GM19467 (cell line): Measurements from ENCODE around the gene ERC2.

Experiments used
- ATAC-seq: cut with Tn5 transposase; IDR thresholded peaks from one replicate; pipeline ENCODE4 v1.9.1; 2021; ENCODE audit warnings: mild to moderate bottlenecking, moderate library complexity; ENCODE audit not compliant: unreplicated experiment

The ERC2 gene

DNA sequence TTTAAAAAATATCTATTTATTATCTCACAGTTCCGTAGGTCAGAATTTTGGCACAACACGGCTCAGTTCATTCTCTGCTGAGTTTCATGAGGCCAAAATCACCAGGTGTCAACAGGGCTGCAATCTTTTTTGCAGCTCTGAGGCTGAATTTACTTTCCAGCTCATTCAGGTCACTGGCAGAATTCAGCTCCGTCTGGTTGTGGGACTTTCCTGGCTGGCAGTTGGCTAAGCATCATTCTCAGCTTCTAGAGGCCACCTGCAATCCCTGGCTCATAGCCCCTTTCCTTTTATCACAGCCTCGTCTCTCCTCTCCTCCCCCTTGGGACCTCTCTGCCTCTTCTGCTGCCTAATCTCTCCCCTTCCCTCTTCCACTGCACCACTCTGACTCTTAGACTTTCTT lies 807.1 kb downstream of the ERC2 start:
- ATAC-seq, result no peak

DNA sequence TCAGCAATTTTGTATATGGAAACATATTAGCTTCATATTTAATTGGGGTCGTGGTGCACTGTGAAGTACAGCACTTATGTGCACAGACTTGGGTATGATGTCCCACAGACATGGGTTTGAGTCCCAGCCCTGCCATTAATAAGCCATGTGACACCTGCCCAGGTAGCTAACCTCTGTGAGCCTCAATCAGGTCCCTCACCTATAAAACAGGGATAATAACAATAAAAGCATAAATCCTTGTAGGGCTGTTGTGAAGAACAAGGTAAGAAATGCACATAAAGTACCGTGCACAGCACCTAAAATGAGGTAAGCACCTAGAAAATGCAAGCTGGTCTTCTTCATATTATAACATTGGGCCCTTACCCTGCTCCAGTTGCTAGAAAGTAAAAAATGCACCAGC lies 807.6 kb downstream of the ERC2 start:
- ATAC-seq, result no peak

DNA sequence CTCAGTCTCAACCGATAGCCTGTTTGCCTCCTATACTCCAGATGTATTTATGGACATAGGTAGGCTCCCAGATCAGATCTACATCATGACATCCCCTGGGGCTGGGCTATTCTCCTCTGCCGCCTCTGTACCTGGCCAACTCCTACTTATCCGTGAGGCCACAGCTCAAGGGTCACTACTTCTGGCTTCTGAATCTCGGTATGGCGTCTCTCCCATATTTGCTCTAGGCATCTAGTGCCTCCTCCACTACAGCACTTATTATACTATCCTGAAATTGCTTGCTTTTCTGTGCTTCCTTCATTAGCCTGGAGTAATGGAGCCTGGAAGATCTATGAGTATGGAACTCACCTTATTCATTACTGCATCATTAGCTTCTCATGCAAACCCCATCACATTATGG lies 808.6 kb downstream of the ERC2 start:
- ATAC-seq, result no peak

DNA sequence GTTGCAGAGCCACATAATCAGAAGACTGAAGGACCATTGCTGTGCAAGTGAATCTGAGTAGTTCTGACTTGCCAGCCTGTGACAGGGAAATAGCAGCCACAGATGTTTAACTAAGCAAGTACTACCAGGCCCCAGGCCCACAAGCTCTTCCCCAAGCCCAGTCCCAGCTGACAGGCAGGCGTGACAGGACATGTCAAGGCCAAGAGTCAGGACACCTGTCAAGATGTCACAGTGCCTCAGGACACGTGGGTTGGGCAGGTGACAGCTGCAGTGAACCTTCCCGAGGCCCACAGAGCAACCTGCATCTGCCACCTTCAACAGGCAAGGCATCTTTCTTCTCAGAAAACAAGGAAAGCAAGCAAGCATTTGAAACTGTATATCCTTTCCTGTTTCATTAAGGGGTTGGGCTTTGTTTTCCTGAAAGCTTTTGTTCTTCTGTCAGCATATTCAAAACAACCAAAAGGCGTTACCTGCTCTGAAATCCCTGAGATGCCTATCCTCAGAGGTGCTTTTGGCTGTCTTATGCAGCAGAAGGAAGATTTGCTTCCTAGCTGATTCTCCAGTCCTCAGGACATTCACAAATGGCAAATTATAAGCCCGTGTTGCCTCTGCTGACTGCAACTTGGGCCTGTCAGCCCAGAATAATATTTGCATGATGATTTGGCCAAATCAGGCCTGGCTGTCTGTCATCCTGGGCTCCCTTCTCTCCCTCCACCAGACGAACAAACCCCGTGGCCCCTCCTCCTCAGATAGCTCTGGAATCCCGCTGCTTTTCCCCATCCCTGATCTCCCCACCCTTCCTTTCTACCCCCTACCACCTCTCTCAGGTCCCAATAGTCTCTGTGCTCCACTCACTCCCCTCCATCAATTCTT lies 809.3 kb downstream of the ERC2 start:
- ATAC-seq, result no peak

DNA sequence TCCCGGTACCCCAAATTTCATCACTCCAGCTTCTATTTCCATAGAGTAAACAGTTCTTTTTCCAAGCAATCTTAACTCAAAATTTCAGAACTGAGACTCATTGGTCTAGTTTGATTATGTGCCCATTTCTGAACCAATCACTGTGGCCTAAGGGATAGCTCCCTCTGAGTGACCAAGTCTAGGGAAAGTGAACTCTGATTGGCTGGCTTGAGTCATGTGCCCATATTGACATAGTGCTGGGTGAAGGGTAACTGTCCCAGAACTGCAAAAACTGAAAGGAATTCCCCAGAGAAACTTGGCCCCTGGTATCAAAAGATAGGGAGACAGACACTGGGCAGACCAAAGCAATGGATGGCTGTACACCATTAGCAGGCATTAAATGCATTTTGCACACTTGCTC lies 810.0 kb downstream of the ERC2 start:
- ATAC-seq, result no peak

DNA sequence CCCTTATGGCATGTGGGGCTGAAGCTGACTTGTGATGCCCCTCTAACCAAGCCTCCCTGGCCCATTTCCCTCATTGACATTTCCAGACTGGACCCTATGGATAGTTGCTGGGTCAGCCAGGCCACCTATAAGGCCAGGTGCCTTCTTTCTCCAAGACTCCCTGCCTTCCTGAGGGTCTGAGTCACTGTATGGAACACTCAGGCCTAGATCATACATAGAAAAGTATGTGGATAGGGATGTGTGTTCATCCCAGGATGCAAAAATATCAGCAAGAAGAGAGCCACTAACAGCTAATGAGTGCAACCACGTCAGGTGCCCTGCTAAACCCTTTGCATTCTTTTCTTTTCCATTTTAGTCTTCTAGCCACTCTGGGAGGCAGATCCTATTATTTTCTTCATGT lies 812.7 kb downstream of the ERC2 start:
- no peak for ATAC-seq

DNA sequence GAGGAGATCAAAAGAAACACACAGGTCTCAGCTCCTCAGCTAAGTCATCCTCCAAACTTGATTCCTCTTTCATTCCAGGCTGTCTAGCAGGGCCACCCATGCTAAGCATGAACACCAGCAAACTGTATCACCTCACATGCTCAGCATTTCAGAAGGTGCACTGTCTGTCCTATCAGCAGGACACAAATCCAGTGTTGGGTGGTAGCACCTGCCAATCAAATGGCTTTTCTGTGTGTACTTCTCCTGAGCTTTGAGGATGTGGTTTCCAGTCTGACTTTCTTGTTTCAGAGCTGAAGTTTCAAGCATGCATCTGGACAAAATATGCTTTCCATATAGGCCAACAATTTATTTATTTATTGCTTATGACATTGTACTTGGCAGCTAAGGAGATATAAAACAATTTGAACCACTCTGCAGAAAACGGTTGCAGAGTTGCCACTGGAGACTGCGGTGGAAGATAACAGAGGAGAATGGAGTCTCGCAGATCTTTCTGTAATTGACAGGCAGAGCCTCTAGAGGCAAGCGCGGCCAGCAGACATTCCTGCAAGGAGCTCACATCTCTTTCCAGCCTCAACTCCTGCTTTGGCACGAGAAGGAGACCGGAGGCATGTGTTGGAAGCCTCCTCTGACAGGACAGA lies 814.0 kb downstream of the ERC2 start:
- ATAC-seq, result peak; percentile 88

DNA sequence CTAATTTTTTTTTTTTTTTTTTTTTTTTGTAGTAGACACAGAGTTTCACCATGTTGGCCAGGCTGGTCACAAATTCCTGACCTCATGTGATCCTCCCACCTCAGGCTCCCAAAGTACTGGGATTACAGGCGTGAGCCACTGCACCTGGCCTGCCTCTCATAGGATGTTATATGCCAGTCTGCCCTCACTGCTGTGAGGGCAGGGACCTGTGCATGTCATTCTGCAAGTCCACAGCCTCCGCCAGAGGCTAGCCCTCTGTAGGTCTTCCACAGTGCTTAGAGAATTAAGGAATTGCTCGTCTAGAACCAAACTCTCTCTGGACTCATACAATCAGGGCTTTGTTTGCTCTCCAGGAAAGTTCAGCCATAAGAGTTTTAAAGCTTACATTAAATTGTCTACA lies 817.3 kb downstream of the ERC2 start:
- ATAC-seq, result no peak

DNA sequence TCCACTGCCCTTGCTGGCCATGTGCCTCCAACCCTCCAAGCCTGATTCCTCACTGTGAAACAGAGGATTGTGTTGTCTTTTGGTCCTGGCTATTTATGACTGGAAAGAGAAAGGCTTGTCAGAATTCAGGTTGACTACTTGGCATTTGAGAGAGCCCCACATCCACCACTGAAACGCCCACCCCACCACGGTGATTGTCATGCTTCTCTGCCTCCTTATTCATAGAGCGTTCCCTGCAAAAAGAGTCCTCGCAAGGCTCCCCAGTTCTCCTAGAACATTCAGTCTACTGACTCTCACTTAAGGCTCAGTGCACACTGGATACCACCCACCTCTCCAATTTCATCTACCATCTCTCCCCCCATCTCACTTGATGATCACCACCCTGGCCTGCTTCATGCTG lies 818.3 kb downstream of the ERC2 start:
- ATAC-seq, result no peak

DNA sequence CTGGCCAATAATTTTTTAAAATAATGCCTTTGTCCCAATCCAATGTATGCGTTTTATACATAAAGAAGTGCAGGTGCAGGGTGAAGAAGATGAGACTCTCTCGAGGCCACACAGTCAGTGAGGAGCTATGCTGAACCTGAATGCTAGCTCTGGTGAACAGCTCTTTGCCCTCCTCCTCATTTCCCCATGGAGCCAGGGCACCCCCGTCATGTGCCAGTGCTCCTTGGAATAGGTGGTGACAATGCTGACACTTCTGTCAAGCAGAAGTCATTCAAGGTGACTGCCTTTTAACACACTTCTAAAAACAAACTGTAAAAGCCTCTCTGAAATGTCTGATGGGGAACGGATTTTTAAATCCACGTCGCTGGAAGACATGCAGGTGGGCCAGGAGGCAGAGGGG lies 818.7 kb downstream of the ERC2 start:
- ATAC-seq, result no peak

DNA sequence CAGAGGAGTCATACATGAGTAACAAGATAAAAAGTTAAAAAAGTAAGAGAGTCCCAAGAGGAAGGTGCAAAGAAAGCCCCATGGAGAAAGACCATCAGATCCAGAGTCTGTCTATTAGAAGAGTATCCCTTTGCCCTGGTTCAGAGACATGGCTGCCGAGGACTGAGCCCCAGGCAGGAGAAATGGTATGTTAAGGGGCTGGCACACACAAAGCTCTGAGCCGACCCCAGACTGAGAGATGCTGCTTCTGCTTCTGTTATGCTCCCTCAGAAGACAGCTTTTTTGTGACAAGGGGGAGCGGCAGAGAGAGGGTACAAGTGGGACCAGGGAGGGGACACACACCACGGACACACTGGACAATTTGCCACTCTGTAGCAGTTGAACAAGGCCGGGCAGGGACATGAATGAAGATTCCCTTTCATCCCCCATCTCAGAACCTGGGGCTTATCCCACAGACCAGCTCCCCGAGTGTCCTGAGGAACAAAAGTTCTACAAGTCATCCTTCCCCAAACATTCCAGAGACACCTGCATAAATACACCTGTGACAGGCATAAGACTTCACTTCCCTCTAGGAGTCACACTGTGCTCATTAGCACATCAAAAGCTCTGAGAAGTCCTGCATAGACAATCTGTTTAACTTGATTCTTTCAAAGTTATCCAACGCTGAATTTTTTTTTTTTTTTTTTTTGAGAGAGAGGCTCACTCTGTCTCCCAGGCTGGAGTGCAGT lies 819.5 kb downstream of the ERC2 start:
- no peak for ATAC-seq

DNA sequence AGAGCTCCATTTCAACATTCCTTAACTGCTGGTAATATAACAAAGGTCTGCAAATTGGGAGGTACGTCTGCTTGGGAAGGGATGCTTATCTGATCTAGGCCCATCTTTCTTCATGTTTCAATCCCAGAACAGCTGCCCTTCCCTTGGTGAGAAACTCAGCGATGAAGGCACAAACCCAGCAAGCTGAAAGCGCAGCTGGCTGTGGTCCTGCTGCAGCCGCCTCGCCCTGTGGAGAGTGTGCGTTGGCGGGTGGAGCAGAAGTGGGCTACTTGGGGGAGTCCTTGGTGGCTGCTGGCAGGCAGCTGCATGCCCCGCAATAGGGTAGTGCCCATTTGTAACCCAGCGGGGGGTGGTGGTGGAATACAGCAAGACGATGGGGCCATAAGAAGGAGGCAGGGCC lies 820.6 kb downstream of the ERC2 start:
- no peak for ATAC-seq

DNA sequence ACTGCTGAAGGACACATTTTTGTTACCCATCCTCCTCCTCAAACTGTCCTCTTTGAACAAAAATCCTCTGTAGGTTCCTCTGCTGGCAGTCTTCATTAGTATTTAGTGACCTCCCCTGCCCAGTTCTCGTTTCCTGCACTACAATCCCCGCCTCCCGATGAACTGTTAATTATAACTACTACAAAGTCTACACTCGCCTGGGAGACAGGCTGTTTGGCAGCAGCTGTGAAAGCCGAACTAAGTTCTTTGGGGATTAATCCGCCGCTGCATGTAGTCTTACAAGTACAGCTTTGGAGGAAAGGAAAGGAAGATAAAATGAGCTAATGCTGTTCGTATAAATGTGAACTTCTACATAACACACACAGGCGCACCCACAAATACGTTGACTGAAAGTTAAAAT lies 821.2 kb downstream of the ERC2 start:
- no peak for ATAC-seq

DNA sequence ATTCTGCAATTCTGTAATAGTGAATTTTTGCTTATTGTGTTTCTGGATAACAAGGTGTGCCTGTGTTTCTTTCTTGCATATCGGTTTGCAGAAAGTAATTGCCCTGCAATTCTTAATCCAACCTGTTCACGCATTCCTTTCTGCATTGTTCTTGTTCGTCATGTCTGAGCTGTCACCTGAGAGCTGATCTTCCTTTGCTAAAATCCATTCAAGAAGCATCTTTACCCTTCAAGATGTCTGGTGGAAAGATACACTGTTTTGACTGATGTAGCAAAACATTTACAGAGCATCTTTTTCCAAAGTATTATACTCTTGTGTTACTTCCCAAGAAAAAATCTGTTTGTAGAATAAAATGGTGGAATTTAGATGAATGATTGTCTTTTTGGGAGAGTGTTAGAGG lies 822.1 kb downstream of the ERC2 start:
- no peak for ATAC-seq

DNA sequence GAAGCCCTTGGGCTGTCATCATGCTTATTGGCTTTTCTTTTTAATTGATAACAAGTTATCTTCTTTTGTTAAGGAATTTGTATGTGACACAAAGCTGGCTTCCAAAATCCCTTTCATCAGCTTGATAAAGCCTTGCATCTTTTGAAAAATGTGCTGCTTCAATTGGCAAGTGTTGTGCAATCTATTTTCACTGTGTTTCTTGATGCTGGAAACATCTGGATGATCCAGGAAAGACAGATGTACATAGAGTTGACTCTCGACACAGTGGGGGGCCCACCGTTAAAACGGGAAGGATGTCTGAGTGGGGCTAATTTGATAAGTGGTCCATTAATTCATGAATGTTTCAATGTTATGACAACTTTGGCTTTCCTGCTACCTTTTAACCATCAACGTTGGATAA lies 822.8 kb downstream of the ERC2 start:
- no peak for ATAC-seq

DNA sequence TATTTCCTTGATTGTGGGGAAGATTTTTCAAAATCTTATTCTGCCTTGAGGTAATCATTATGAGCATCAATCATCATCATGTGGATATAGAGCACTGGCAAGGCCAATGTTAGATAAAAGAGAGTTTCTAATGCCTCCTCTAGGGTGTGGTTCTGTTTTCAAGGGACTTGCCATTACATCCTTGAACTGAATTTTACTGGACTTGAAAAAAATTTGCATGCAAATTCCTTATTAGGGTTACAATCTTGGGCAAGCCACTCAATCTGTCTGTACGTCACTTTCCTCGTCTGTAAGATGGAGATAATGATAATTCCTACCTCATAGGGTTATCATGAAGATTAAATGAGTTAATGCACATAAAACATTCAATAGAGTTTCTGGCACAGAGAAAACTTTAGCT lies 825.0 kb downstream of the ERC2 start:
- ATAC-seq, result no peak

DNA sequence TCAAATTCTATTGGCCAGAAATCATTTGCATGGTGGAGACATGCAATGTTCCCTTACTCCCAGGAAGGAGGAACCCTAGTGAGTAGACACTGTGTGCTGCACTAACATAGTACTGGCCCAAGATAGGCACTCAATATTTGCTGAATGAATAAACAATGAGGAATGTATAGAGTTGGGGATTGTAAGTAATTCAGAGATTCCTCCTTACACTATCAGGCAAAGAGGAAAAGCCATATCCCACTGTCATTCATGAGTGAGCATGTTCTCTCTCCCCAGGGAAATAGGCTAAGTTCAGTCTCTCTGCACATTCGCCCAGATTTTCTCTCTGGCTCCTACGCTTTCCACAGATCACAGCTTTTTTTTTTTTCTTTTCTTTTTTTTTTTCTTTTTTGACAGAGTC lies 826.3 kb downstream of the ERC2 start:
- no peak for ATAC-seq

DNA sequence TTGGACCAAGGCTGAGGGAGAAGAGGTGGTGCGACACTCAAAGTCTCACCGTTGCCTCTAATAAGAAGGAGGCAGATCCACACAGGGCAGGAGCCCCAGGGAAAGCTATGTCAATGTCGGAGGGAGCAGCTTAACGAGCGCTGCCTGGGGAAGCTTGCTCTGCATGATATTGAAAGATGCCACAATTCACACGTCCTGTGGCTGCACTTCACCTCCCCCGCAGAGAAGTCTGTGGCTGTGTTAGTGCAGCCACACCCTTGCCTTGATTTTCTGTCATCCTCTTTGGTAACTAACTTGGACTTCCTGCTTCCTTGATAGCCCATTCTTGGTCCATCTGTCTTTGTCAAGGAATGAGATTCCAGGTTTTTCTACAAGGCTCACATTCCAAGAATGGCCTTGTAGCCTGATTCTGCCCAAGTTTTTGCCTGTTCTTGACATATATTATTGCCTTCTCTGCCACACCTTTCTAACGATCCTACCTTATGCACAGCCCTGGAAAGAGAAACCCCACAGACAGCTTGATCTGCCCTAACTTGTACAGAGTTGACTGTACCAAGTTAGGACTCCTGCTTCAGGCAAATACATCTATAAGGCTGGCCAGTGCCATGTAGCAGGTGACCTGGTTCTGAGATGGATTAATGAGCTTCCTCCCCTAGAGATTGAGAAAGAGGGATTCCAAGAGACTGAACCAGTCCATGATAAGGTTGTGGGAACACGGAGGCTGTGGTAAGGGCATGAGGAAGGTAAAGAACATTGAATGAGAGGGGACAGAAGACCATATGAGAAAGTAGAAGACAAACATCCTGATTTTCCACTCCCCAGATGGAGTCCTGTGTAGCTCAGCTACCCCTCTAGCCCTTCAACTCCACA lies 828.1 kb downstream of the ERC2 start:
- no peak for ATAC-seq

DNA sequence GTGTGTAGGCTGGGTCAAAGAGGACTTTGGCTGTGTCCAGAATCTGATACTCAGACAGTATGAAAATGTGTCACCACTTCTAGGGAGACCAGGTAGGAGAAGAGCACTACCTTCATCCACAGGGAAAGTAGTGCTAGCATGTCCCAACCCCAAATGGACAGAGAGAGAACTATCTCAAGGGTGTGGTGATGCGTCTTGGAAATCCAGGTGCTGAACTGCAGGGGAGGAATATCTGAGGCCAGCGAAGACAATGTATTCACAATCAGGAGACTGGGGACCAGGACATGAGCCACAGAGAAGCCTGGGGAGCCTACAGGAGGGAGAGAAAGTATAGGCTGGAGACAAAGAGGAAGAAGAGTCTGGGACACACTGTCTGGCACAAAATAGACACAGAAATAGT lies 829.1 kb downstream of the ERC2 start:
- no peak for ATAC-seq

DNA sequence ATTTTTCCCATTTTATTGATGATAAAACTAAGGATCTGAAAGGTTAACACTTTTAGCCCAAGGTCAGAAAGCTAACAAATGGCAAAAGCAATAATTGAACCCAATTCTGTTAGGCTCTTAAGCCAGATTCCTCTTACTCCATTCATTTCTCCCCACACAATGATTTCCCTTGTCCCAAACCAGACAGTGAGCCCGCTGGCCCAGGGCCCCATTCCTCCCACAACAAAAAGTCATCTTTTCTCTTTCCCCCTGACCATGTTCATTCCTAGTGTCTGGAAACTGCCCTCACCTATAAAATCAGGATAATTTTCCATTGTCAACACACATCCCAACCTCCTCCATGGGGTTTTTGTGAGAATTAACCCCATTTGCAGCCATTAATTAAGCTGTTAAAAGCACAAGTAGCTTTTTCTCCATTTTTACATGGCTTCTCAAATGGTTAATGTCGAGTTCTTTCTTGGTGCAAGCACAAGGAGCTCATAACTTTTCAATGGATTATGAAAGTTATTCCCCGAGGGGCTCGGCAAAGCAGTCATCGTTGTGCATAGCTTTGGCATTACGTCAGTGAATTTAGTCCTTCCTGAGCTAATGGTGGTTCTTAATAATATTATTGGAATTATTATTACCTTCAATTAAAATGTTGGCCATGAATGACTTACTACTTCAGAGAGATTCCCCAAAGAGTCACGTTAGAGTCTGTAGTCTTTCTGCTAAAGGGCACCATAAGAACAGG lies 830.2 kb downstream of the ERC2 start:
- no peak for ATAC-seq
